ENCODE measurements around the gene DENND1A.
"Not testable (repeated sequence)": the region's sequence is repeated elsewhere in the genome, so short reads cannot be mapped to it uniquely, and the experiment has no call there.

The DENND1A gene

DNA sequence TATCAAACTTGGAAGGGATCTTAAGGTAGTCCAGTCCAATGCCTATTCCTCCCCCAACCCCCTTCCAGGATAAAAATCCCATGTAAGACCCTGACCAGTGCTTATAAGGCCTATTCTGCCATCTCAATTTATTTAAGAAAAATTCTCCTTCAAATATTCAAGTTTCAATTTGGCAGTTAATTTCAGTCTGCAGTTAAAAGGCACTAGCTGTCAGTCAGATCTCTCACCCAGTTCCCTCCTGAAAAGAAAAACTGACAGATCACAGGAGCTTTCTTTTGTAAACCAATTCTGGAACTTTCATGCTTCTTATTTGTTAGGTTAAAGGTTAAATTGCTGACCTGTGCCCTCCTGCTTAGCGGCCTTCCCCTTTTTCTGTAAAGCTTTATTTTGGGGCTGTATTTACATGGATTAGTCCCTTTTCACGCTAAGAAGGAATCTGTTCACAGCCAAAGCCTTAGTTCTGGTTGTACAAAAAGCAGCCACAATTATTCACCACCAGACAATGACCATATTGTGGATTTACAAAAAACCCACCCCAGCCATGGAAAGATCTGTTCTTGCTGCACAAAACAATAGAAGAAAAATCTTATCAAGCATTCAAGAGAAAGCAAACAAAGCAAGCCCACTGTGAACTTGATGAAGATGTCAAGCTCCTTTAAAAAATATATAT, 68.7 kb downstream of the DENND1A start:
- no peak for DNase-seq

DNA sequence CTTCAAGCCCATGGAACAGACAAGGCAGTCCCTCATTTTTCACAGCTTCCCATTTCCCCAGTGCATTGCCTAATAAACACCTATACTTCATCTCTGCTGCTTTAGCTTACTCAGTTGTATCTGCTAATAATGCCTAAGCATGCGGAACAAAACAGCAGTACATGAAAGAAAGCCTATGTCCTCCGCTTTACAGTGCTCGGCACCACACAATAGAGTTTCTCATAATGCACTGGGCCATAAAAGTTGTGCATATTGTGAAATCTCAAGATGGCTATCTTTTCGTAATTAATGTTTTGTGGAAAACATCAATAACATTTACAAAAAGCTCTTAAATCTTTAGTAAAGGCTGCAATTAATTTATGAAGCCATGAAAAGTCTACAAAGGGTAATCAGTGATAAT, 69.3 kb downstream of the DENND1A start:
- no peak for DNase-seq

DNA sequence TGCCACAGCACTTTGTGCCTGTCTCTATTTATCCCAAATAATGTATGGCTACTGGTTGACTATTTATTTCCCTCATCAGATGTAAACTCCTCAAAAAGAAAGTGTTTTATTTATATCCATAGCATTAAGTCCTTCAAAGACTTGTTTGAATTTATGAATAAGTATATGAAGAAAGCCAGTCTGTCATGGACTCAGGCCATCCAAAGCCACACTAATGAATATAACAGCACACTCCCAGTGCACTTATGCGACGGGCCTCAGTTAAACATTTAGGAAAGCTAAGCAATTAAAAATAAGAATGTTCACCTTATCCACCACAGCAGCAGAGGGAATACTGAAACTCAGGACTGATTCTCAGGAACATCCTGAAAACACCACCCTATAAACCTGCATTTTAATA, 77.5 kb downstream of the DENND1A start:
- no peak for DNase-seq

DNA sequence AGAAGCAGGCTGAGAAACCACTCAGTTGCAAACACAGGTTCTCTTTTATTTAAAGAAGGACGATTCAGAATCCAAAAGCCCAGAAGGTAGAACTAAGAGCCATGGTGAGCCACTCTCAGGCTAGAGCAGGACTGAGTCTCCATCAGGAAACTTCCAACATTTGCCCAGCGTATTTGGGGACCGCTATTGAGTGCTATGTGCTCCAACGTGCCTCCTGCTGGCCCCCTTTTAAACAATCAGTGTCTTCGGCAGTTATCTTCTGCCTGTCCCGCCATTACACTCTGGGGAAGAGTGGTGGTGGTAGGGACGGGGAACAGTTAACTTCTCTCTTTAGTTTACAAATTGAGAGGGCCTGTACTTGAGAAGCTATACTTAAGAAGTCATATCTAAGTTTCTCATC, 78.1 kb downstream of the DENND1A start:
- DNase-seq = no peak

- DNase-seq = no peak
Measured at GRCh38 chr9:123848447-123849085, 81.4 kb downstream of the DENND1A start.

- DNase-seq = no peak
Measured at GRCh38 chr9:123846966-123847365, 83.0 kb downstream of the DENND1A start.

GRCh38 chr9:123843703-123844102, 86.2 kb downstream of the DENND1A start:
- no peak for DNase-seq

DNA sequence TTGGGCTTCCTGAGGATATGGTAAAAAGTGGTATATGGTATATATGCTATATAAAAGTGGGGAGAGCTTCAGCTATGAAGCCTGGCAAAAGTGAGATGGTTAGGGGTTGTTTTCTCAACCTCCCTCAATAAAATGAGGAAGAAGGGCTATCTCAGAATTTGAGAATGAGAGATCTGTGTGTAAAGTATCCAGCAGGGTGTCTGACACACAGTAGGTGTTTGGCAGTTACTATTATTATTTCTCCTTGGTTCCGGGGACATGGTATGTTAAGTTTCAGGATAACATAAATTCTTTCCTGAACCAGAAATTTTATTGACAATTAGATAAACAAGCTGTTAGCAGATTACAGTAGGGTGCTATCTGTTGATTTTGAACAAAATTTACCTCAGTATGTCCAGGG, 94.1 kb downstream of the DENND1A start:
- DNase-seq = no peak

DNA sequence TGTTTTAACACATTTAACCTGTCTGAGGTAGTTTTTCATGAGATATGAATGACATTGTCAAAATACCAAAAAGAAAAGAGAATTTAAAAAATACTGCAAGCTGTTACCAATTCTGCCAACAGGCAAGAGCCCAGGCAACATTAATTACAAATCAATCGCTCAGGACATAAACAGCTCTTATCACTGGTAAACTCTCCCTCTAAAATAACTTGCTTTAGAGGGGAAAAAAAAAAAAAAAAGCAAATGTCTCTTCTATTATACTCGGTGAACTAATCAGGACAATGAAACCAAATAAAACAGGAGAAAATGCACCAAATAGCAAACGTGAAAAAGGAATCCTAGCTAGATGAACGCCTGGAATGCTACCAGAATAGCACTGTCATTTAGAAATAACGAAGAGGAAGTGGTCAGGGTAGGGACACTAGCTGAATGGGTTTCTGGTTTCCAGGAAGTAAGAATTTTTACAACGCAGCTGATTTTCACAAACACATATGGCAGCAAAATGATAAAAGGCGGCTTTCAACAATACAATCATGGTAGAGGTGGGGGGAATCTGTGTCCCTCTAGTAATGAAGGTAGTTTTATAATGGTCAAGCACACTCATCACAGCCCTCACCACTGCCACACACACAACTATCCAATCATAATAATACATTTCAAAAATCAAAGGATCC, 94.9 kb downstream of the DENND1A start:
- DNase-seq = no peak

DNA sequence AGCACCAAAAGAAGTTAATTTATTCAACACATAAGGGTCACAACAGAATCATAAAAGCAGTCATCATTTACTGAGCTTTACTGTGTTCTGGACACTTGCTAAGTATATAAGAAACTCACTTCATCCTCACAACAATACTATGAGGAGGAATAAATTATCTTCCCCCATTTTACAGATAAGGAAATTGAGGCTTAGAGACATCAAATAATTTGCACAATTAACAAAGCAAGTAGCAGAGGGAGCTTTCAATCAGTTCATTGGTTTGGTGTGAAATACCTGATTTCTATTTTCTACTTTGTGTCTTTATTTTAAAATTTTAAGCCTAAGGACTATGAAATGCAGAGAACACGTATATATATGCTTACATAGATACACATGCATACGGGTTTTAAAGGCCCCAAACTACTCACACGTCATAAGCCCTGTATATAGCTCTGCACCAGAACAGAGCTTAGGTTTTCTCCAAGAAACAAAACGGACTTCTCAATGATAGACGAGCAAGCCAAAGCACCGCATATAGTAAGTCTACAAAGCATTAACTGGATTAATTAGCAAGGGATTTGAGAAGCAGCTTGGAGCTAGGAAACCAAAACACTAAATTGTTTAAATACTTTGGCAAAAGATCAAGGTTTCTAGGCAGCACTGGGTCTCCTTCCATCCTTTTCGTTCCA, 95.6 kb downstream of the DENND1A start:
- peak; percentile 28 for DNase-seq

DNA sequence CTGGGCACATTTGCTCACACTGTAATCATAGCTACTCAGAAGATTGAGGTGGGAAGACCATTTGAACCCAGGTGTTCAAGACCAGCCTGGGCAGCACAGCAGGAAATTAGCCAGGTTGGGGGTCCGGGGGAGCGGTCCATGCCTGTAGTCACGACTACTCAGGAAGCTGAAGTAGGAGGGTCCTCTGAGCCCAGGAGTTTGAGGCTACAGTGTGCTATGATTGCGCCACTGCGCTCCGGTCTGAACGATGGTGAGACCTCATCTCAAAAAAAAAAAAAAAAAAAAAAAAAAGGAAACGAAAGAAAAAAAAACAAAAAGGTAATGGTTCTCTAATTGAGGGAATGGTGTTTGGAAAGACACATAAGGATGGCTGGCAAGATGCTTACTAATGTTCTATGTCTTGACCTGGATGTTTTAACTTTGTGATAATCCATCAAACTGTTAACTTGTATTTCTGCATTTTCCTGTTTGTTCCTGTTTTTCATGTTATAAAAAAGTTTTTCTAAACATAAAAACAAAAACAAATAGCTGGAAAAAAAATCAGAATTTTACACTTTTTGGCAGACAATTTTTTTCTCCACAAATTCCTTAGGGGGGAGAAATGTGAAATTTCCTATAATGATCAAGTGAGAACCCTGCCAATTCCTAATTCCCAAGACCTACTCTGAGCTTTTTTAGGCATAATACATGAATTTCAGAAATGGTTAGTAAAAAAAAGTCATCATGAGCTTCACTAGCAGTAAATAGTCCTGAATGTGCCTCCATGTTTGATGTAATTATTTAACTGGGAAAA, 96.9 kb downstream of the DENND1A start:
- DNase-seq = no peak

- no peak for DNase-seq
Measured at GRCh38 chr9:123832176-123832575, 97.8 kb downstream of the DENND1A start.

- DNase-seq = no peak
Measured at GRCh38 chr9:123828449-123828848, 101.5 kb downstream of the DENND1A start.

DNA sequence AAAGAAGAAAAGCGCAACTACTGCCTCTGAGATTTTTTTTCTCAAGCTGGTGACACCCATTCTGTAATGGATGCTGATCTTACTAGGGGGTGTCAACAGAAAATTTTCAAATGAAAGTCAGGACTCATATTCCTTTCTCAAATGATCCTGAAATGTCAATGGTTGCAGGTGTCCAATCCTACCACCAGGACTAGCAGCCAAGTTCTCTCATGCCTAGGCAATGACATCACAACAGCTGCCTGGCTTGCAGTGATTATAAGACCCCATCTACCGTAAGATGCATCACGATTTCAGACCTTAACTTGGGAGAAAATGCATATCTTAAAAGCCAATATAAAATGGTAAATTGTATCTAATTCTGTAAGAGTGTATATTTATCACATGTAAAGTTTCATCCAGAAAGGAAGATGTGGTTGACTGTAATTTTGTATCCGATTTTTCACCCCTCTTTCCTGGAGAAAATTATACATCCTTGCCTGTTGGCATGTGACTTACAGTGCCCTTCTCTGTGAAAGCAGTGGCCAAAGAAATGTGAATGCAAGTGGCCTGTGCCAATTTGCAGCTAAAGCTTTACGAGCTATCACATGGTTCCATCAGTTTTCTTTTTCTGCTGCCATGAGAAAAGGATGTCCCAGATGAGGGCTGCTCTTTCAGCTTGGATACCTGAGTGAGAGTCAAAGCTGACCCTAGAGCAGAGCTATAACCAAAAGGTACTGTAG, 104.4 kb downstream of the DENND1A start:
- no peak for DNase-seq

GRCh38 chr9:123823194-123823947, 106.6 kb downstream of the DENND1A start:
- DNase-seq = no peak

DNA sequence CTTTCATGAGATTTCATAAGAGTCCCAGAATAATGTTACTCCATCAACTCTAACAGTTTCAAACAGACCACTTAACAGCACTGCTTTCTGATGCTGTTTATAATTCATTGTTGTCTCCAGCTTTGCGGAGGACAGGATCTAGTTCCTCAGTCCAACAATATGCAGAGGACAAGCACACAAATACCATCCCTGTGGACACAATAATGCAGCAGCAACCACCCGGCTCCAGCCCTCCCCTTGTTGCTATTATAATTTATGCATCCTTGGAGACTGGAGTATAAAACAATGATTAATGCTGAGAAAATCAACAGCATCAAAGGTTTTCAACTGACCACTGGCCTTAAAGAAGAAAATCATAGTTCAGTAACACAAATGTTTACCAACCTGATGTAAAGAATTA, 108.3 kb downstream of the DENND1A start:
- no peak for DNase-seq

- no peak for DNase-seq
Measured at GRCh38 chr9:123820139-123820538, 109.8 kb downstream of the DENND1A start.

GRCh38 chr9:123816817-123817472, 113.0 kb downstream of the DENND1A start:
- DNase-seq = no peak

GRCh38 chr9:123815856-123816255, 114.1 kb downstream of the DENND1A start:
- not testable (repeated sequence) for DNase-seq

- DNase-seq = no peak
Measured at GRCh38 chr9:123814496-123814895, 115.4 kb downstream of the DENND1A start.

DNA sequence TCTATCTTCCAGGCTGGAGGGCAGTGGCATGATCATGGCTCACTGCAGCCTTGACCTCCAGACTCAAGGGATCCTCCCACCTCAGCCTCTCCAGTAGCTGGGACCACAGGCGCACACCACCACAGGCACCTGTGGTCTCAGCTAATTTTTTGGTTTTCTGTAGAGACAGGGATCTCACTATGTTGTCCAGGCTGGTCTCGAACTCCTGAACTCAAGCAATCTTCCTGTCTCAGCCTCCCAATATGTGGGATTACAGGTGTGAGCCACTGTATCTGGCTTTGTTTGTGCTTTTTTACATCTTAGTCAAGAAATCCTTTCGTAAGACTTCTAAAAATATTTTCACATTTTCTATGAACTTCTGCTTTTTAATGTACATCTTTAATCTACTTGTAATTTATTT, 116.9 kb downstream of the DENND1A start:
- no peak for DNase-seq

Data from COR-L47 (cell line).